WI38 (cell line): ENCODE measurements around the gene DHH.

Experiments used
- H3K4me3 ChIP-seq: 2 replicates; pipeline ENCODE4 v1.5.1; 2011; ENCODE audit warnings: low read depth, mild to moderate bottlenecking, control low read depth, low read length
- CTCF ChIP-seq: IDR thresholded peaks from 2 replicates; pipeline ENCODE4 v1.5.1; 2012; ENCODE audit warnings: low read depth, mild to moderate bottlenecking, control low read depth, low read length

Gene DHH

GRCh38 chr12:49126852-49127763 lies 32.5 kb upstream of the DHH start:
- TF ChIP-seq CTCF: no peak
- H3K4me3 ChIP-seq: no peak overlapping the region

GRCh38 chr12:49121047-49121696 lies 26.6 kb upstream of the DHH start:
- no peak overlapping the region for H3K4me3 ChIP-seq
- peak; percentile 83 for TF ChIP-seq CTCF

- TF ChIP-seq CTCF: no peak
- peak overlapping the region; percentile 96 for H3K4me3 ChIP-seq
Observed at GRCh38 chr12:49111206-49111605, 16.6 kb upstream of the DHH start.

- peak within 1 kb of the TSS; percentile 96 for H3K4me3 ChIP-seq
Observed at GRCh38 chr12:49110464-49111155, 16.0 kb upstream of the DHH start, which contains the start of gene LMBR1L. Gene LMBR1L, minus strand, starts transcription at chr12:49110847. Its CDS starts 292 bp downstream, at chr12:49110555.

GRCh38 chr12:49109641-49110463 lies 15.3 kb upstream of the DHH start:
- TF ChIP-seq CTCF: no peak
- peak overlapping the region; percentile 96 for H3K4me3 ChIP-seq

More at GRCh38 chr12:49110464-49111155, 16.0 kb upstream of the DHH start, which contains the start of gene LMBR1L:
- TF ChIP-seq CTCF: peak; percentile 33; the same call in 1 of the 2 replicates

GRCh38 chr12:49108958-49109404 lies 14.4 kb upstream of the DHH start:
- no peak for TF ChIP-seq CTCF
- peak overlapping the region; percentile 96 for H3K4me3 ChIP-seq
